SKM-1 (cell line): ENCODE measurements around the gene ZNF865.
A peak's percentile ranks its signal among the peaks of the same experiment; 100 is the strongest.

Experiments
- DNase-seq: peaks from one replicate; lab custom pipeline; 2025; ENCODE audit not compliant: unreplicated experiment; lab: John Stamatoyannopoulos, UW

Gene ZNF865

GRCh38 chr19:55603581-55604292 lies 1.7 kb upstream of the ZNF865 start:
- DNase-seq, result no peak

DNA sequence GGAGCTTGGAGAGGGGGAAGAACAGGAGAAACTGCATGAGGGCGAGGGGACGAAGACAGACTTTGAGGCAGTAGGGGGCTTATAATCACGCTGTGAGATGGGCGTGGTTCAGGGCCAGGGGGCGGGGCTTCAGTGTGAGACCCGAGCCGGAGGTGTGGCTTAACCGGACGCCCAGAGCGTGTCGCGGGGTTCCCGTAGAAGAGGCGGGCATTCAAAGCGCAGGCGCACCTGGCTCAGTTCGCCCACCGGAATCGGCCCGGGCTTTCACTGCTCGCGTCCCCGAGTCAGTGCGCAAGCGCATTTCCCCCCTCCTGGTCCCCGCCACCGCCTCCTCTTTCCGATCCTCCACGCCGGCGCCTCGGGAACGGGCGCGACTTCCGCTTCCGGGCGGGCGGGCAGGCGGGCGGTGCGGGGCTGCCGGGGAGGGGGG lies 225 bp upstream of the ZNF865 start:
- peak; percentile 61 for DNase-seq

DNA sequence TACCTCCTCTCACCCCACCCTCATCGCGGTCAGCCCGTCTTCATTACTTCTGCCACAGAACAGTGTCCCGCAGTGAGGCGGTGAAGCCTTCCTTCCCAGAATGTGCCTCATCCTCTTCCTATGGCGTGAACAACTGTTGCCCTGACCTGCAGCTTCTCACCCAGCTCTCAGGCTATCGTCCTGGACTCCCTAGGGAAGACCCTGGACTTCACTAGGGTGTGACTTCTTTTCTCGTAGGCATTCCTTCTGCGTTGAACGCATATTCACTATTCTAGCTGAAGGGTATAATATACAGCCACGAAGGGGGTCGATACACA lies 982 bp downstream of the ZNF865 start:
- no peak for DNase-seq

GRCh38 chr19:55606817-55607216 lies 1.4 kb downstream of the ZNF865 start:
- DNase-seq, result no peak

DNA sequence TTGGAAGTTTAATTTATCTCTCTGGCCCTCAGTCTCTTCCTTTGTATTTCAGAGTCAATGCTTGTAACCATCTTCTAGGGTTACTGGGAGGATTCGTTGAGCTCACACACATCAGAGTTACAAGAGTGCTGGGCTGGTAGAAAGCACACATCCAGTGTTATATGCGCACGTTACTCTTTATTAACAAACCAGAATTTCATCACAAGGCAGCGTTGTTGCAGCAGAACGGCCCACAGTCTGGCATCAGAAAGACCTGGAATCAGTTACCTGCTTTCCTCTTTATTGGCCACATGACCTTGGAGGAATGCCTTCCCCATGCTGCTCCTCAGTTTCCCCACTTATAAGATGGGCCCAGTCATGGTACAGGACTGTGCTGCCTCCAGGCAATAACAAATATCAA lies 3.9 kb downstream of the ZNF865 start:
- DNase-seq, result no peak

- no peak for DNase-seq
Observed at GRCh38 chr19:55611300-55611982, 6.0 kb downstream of the ZNF865 start.

DNA sequence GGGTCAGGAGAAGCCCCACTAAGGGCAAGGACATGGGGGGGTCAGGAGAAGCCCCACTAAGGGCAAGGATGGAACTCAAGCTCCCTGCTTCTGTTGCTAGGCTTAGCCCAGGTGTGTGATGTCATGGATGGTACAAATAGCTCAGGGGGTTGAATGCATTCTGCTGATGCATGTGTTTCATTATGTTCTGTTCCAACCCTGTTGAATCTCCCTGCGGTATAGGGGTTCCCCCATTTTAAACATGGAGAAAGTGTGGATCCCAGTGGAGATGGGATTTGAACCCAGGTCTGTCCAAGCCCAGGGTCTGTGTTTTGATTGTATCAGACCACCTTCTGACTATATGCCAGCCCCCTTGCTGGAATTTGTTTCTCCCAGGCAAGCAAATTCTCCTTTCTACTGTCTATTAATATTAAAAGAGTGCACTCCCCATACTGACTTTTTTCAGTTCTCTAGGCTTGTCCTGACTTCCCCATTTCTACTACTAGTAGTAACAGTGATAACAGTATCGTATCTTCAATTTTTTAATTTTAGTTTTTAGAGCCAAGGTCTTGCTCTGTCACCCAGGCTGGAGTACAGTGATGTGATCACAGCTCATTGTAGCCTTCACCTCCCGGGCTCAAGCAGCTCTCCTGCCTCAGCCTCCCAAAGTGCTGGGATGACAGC lies 6.7 kb downstream of the ZNF865 start:
- no peak for DNase-seq

- no peak for DNase-seq
Observed at GRCh38 chr19:55613396-55613795, 7.9 kb downstream of the ZNF865 start.

GRCh38 chr19:55613930-55614710 lies 8.7 kb downstream of the ZNF865 start:
- DNase-seq, result no peak

DNA sequence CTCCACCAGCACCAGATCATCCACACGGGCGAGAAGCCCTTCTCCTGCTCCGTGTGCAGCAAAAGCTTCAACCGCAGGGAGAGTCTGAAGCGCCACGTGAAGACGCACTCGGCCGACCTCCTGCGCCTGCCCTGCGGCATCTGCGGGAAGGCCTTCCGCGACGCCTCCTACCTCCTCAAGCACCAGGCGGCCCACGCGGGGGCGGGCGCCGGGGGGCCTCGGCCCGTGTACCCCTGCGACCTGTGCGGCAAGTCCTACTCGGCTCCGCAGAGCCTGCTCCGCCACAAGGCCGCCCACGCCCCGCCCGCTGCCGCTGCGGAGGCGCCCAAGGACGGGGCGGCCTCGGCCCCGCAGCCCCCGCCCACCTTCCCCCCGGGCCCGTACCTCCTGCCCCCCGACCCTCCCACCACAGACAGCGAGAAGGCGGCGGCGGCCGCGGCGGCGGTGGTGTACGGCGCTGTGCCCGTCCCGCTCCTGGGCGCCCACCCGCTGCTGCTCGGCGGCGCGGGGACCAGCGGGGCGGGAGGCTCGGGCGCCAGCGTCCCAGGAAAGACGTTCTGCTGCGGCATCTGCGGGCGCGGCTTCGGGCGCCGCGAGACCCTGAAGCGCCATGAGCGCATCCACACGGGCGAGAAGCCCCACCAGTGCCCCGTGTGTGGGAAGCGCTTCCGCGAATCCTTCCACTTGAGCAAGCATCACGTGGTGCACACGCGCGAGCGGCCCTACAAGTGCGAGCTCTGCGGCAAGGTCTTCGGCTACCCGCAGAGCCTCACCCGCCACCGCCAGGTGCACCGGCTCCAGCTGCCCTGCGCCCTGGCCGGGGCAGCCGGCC lies 9.5 kb downstream of the ZNF865 start:
- no peak for DNase-seq

GRCh38 chr19:55615543-55616394 lies 10.3 kb downstream of the ZNF865 start:
- DNase-seq, result no peak

- DNase-seq, result no peak
Observed at GRCh38 chr19:55616395-55616875, 11.0 kb downstream of the ZNF865 start.

GRCh38 chr19:55617426-55617825 lies 12.0 kb downstream of the ZNF865 start:
- no peak for DNase-seq

- DNase-seq, result no peak
Observed at GRCh38 chr19:55618426-55618825, 13.0 kb downstream of the ZNF865 start.

GRCh38 chr19:55619286-55619685 lies 13.8 kb downstream of the ZNF865 start:
- DNase-seq, result no peak

- peak; percentile 48 for DNase-seq
Observed at GRCh38 chr19:55620410-55621204, 15.2 kb downstream of the ZNF865 start.

- DNase-seq, result no peak
Observed at GRCh38 chr19:55621205-55621672, 15.8 kb downstream of the ZNF865 start.

- no peak for DNase-seq
Observed at GRCh38 chr19:55621673-55622231, 16.3 kb downstream of the ZNF865 start.
